H9 (cell line): ENCODE measurements around the gene PGLYRP3. TPM values are rescaled to one million over a fixed set of nuclear protein-coding genes. Genes with fewer than 3 reads are reported as not detected.

Experiments used
- DNase-seq: peaks from one replicate; pipeline ENCODE4 v3.0.0-alpha.2; 2017
- H2AFZ ChIP-seq: one replicate; pipeline ENCODE4 v1.6.1; 2013; ENCODE audit warnings: mild to moderate bottlenecking, low read length, control low read depth, moderate library complexity
- H2AK5ac ChIP-seq: 2 replicates; pipeline ENCODE4 v1.6.1; 2013; ENCODE audit warnings: low read length, control low read depth, mixed read lengths; ENCODE audit not compliant: insufficient read length
- H2BK120ac ChIP-seq: one replicate; pipeline ENCODE4 v1.6.1; 2013; ENCODE audit warnings: low read depth, mild to moderate bottlenecking, low read length, control low read depth, inconsistent platforms; ENCODE audit not compliant: poor library complexity, severe bottlenecking
- H2BK12ac ChIP-seq: 2 replicates; pipeline ENCODE4 v1.6.1; 2013; ENCODE audit warnings: low read length, control low read depth, mixed read lengths, low read depth; ENCODE audit not compliant: insufficient read length
- H2BK15ac ChIP-seq: 2 replicates; pipeline ENCODE4 v1.6.1; 2013; ENCODE audit warnings: low read depth, low read length, control low read depth
- H2BK20ac ChIP-seq: one replicate; pipeline ENCODE4 v1.6.1; 2013; ENCODE audit warnings: low read depth, mild to moderate bottlenecking, low read length, control low read depth, inconsistent platforms; ENCODE audit not compliant: poor library complexity, severe bottlenecking
- H2BK5ac ChIP-seq: 2 replicates; pipeline ENCODE4 v1.6.1; 2013; ENCODE audit warnings: low read length, control low read depth, mixed read lengths; ENCODE audit not compliant: insufficient read length
- H3K14ac ChIP-seq: 2 replicates; pipeline ENCODE4 v1.6.1; 2013; ENCODE audit warnings: low read length, control low read depth; ENCODE audit not compliant: insufficient read depth
- H3K18ac ChIP-seq: 2 replicates; pipeline ENCODE4 v1.6.1; 2013; ENCODE audit warnings: low read depth, mild to moderate bottlenecking, mixed read lengths, low read length, control low read depth; ENCODE audit not compliant: insufficient read length
- H3K23ac ChIP-seq: 2 replicates; pipeline ENCODE4 v1.6.1; 2013; ENCODE audit warnings: low read length, control low read depth, mixed read lengths, low read depth; ENCODE audit not compliant: insufficient read length
- H3K23me2 ChIP-seq: 2 replicates; pipeline ENCODE4 v1.6.1; 2013; ENCODE audit warnings: low read depth, mild to moderate bottlenecking, mixed read lengths, low read length, control low read depth; ENCODE audit not compliant: insufficient read length, poor library complexity, severe bottlenecking
- H3K27ac ChIP-seq: 2 replicates; pipeline ENCODE4 v1.5.1; 2013; ENCODE audit warnings: low read length, control low read depth, mixed read lengths, low read depth; ENCODE audit not compliant: insufficient read length
- H3K27me3 ChIP-seq: 2 replicates; pipeline ENCODE4 v1.6.1; 2013; ENCODE audit warnings: low read length, control low read depth, inconsistent platforms; ENCODE audit not compliant: insufficient read depth
- H3K4ac ChIP-seq: 2 replicates; pipeline ENCODE4 v1.6.1; 2013; ENCODE audit warnings: low read depth, mild to moderate bottlenecking, control low read depth, inconsistent platforms, low read length, moderate library complexity
- H3K4me1 ChIP-seq: 2 replicates; pipeline ENCODE4 v1.6.1; 2013; ENCODE audit warnings: low read length, control low read depth, inconsistent platforms; ENCODE audit not compliant: insufficient read depth
- H3K4me2 ChIP-seq: 2 replicates; pipeline ENCODE4 v1.6.1; 2013; ENCODE audit warnings: low read length, control low read depth, mixed read lengths; ENCODE audit not compliant: insufficient read length, insufficient read depth
- H3K56ac ChIP-seq: 2 replicates; pipeline ENCODE4 v1.6.1; 2013; ENCODE audit warnings: low read depth, mild to moderate bottlenecking, mixed read lengths, low read length, control low read depth; ENCODE audit not compliant: insufficient read length
- H3K79me1 ChIP-seq: 2 replicates; pipeline ENCODE4 v1.6.1; 2013; ENCODE audit warnings: low read depth, mild to moderate bottlenecking, moderate library complexity, low read length, control low read depth, inconsistent platforms; ENCODE audit not compliant: insufficient read depth, poor library complexity, severe bottlenecking
- H3K79me2 ChIP-seq: 2 replicates; pipeline ENCODE4 v1.6.1; 2013; ENCODE audit warnings: low read length, control low read depth, inconsistent platforms; ENCODE audit not compliant: insufficient read depth
- H3K9ac ChIP-seq: 2 replicates; pipeline ENCODE4 v1.6.1; 2013; ENCODE audit warnings: low read length, control low read depth, mixed read lengths; ENCODE audit not compliant: insufficient read length; ENCODE audit errors: extremely low read depth
- H3K9me3 ChIP-seq: one replicate; pipeline ENCODE4 v1.6.1; 2013; ENCODE audit warnings: low read depth, low read length, inconsistent platforms; ENCODE audit not compliant: control insufficient read depth
- H3T11ph ChIP-seq: one replicate; pipeline ENCODE4 v1.6.1; 2013; ENCODE audit warnings: mild to moderate bottlenecking, low read length, control low read depth, inconsistent platforms
- H4K20me1 ChIP-seq: one replicate; pipeline ENCODE4 v1.6.1; 2013; ENCODE audit not compliant: control insufficient read depth, insufficient read length, insufficient read depth
- H4K5ac ChIP-seq: 2 replicates; pipeline ENCODE4 v1.6.1; 2013; ENCODE audit warnings: low read depth, mild to moderate bottlenecking, mixed read lengths, low read length, control low read depth; ENCODE audit not compliant: insufficient read length
- H4K8ac ChIP-seq: replicated peaks from 2 replicates; pipeline ENCODE4 v1.6.1; 2013; ENCODE audit warnings: low read length, control low read depth, mixed read lengths, low read depth; ENCODE audit not compliant: insufficient read length
- H4K91ac ChIP-seq: 2 replicates; pipeline ENCODE4 v1.6.1; 2013; ENCODE audit warnings: low read depth, mild to moderate bottlenecking, moderate library complexity, mixed read lengths, low read length, control low read depth; ENCODE audit not compliant: insufficient read length
- H3K27ac Mint-ChIP-seq, 3 experiments: 2 replicates in 2 of 3; 3 replicates in 1 of 3; pipeline ENCODE4 v1.8.0; 2020 to 2021; ENCODE audit warnings: mixed read lengths in 3 of 3, mild to moderate bottlenecking in 1 of 3, moderate library complexity in 1 of 3
- H3K27me3 Mint-ChIP-seq: 2 replicates; pipeline ENCODE4 v1.8.0; 2021; ENCODE audit warnings: low read depth, mild to moderate bottlenecking, moderate library complexity, mixed read lengths
- H3K36me3 Mint-ChIP-seq, 3 experiments: 2 replicates in 2 of 3; 3 replicates in 1 of 3; pipeline ENCODE4 v1.8.0; 2020 to 2021; ENCODE audit warnings: low read depth in 3 of 3, mixed read lengths in 3 of 3; ENCODE audit not compliant: insufficient read depth in 1 of 3
- H3K4me1 Mint-ChIP-seq, 2 experiments: 2 replicates each; pipeline ENCODE4 v1.8.0; 2020; ENCODE audit warnings: mixed read lengths in 2 of 2
- H3K4me3 Mint-ChIP-seq, 2 experiments: 2 replicates in 1 of 2; 3 replicates in 1 of 2; pipeline ENCODE4 v1.8.0; 2020 to 2021; ENCODE audit warnings: mild to moderate bottlenecking in 2 of 2, mixed read lengths in 2 of 2, moderate library complexity in 1 of 2
- H3K9me3 Mint-ChIP-seq, 2 experiments: 2 replicates in 1 of 2; 3 replicates in 1 of 2; pipeline ENCODE4 v1.8.0; 2020; ENCODE audit warnings: mild to moderate bottlenecking in 2 of 2, mixed read lengths in 2 of 2, moderate library complexity in 1 of 2
- WGBS: extraction: QIAGEN DNeasy Blood & Tissue Kit; methylation state at CpG from one replicate; pipeline ENCODE4 v1.1.7; 2013; ENCODE audit warnings: missing lambda C conversion rate, low lambda C conversion rate, mixed read lengths; ENCODE audit not compliant: insufficient read length; ENCODE audit errors: extremely low coverage; 5-methylcytosine and 5-hydroxymethylcytosine counted together
- total RNA-seq: library from RNA; stranded (reverse); gene quantifications from 2 replicates; pipeline ENCODE4 v1.2.1, GENCODE V29; 2021
- TF ChIP-seq, protein P1 (sequence below): fragments of 200-600 bp; sonication (generic); conservative IDR thresholded peaks from 3 replicates; pipeline ENCODE4 v1.8.0; 2021; ENCODE audit warnings: antibody characterized with exemption, mild to moderate bottlenecking

PGLYRP3 gene
- total RNA-seq, 1 experiment from 2014 or later = not detected

- H2BK5ac ChIP-seq = no peak overlapping the region
- no peaks in the 10 kb centered on the region for H3K23me2 ChIP-seq
- no peak for DNase-seq
- no peaks in the 10 kb centered on the region for H3K4me1 ChIP-seq
- no peak overlapping the region for H2BK20ac ChIP-seq
- no peak overlapping the region for H2BK15ac ChIP-seq
- H3K9me3 ChIP-seq = no peaks in the 10 kb centered on the region
- no peak overlapping the region for H3K56ac ChIP-seq
- no peak overlapping the region for H3K18ac ChIP-seq
- H3K27ac Mint-ChIP-seq = no peak overlapping the region
- H4K5ac ChIP-seq = no peak overlapping the region
- no peak overlapping the region for H3T11ph ChIP-seq
- TF ChIP-seq, protein P1, sequence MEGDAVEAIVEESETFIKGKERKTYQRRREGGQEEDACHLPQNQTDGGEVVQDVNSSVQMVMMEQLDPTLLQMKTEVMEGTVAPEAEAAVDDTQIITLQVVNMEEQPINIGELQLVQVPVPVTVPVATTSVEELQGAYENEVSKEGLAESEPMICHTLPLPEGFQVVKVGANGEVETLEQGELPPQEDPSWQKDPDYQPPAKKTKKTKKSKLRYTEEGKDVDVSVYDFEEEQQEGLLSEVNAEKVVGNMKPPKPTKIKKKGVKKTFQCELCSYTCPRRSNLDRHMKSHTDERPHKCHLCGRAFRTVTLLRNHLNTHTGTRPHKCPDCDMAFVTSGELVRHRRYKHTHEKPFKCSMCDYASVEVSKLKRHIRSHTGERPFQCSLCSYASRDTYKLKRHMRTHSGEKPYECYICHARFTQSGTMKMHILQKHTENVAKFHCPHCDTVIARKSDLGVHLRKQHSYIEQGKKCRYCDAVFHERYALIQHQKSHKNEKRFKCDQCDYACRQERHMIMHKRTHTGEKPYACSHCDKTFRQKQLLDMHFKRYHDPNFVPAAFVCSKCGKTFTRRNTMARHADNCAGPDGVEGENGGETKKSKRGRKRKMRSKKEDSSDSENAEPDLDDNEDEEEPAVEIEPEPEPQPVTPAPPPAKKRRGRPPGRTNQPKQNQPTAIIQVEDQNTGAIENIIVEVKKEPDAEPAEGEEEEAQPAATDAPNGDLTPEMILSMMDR = no peak
- no peak overlapping the region for H4K91ac ChIP-seq
- no peak overlapping the region for H2AK5ac ChIP-seq
- no peak overlapping the region for H2AFZ ChIP-seq
- no peak overlapping the region for H3K4ac ChIP-seq
- peaks cover 0 to 3% of the 10 kb centered on the region in 2 experiments; a peak in 1 of 5 replicates for H3K9me3 Mint-ChIP-seq
- H3K79me2 ChIP-seq = no peaks in the 10 kb centered on the region
- no peaks in the 10 kb centered on the region for H3K36me3 Mint-ChIP-seq
- H3K4me1 Mint-ChIP-seq = no peaks in the 10 kb centered on the region
- no peak overlapping the region for H3K9ac ChIP-seq
- no peak overlapping the region for H3K4me3 Mint-ChIP-seq
- H3K27me3 Mint-ChIP-seq = peaks cover 19% of the 10 kb centered on the region
- H3K14ac ChIP-seq = no peak overlapping the region
- no peaks in the 10 kb centered on the region for H3K79me1 ChIP-seq
- H2BK120ac ChIP-seq = no peak overlapping the region
- no peaks in the 10 kb centered on the region for H3K27me3 ChIP-seq
- no peak overlapping the region for H4K8ac ChIP-seq
- H3K4me2 ChIP-seq = no peak overlapping the region
- no peaks in the 10 kb centered on the region for H4K20me1 ChIP-seq
- no CpG with 5 or more reads among the region's 1 CpG for WGBS
- H2BK12ac ChIP-seq = no peak overlapping the region
- no peak overlapping the region for H3K23ac ChIP-seq
- no peak overlapping the region for H3K27ac ChIP-seq
Observed at GRCh38 chr1:153253693-153254092, 59.1 kb downstream of the PGLYRP3 start.
